ENCODE results near the gene VAV2. TPM values are rescaled to one million over a fixed set of nuclear protein-coding genes. Genes with fewer than 3 reads are reported as not detected.

Gene VAV2
- total and polyA plus RNA-seq, 7 donors: 3.8 to 23.3 (median 7.2) TPM

DNA sequence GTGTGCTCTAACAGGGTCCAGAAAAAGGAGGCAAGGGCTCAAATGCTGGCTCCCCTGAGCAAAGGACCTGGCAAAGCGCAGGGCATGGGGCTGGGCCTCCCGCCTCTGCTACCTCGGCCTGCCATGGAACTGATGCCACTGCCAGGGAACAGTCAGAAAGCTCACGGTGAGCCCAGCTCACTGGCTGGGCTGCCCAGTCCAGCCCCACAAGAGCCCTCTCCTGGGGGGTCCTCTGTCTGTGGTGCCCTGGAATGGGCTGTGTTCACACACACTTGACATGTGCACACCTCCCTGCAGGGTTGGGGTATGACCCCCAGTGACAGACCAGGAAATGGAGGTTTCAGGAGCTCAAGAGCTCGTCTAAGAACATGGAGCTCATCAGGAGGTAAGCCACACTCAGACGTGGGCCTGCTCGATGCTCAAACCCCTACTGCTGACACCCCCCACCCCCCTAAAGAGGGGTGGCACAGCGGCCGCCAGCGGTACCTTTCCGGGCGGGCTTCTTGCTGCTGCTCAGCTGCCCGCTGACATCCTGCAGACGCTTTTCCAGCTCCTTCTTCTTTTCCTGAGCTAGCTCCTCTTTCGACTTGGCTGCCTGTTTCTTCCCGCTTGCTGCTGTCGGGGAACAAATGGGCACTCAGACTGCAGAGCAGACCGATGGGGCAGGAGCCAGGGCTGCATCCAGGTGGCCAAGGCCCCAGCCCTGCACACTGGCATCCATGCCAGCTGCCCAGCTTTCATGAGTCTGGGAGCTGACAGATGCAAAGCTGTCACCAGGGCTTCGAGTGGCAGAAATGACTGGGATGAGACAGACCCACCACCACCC is 42.3 kb upstream of the VAV2 start:
- WGBS, 2 donors: 95% methylated on average over 19 of the region's 19 CpGs
- no peaks in the 10 kb centered on the region for H3K4me1 ChIP-seq
- peak; percentile 33 for DNase-seq
- TF ChIP-seq CTCF (IDR thresholded peaks at IDR 0.05) (no peak), EP300 (IDR thresholded peaks at IDR 0.05) (no peak), POLR2A (IDR thresholded peaks at IDR 0.05) (no peak), POLR2AphosphoS5 (IDR thresholded peaks at IDR 0.05) (no peak)
- no peaks in the 10 kb centered on the region for H3K27me3 ChIP-seq
- H3K27ac ChIP-seq: no peak overlapping the region
- H3K9me3 ChIP-seq: peaks cover 0 to 7% (median 2%) of the 10 kb centered on the region in 4 donors
- intact Hi-C loops (cut with DNase I): no loop called here
- peaks cover 32 to 97% (median 57%) of the 10 kb centered on the region in 4 donors for H3K36me3 ChIP-seq
- H3K4me3 ChIP-seq: no peak overlapping the region

DNA sequence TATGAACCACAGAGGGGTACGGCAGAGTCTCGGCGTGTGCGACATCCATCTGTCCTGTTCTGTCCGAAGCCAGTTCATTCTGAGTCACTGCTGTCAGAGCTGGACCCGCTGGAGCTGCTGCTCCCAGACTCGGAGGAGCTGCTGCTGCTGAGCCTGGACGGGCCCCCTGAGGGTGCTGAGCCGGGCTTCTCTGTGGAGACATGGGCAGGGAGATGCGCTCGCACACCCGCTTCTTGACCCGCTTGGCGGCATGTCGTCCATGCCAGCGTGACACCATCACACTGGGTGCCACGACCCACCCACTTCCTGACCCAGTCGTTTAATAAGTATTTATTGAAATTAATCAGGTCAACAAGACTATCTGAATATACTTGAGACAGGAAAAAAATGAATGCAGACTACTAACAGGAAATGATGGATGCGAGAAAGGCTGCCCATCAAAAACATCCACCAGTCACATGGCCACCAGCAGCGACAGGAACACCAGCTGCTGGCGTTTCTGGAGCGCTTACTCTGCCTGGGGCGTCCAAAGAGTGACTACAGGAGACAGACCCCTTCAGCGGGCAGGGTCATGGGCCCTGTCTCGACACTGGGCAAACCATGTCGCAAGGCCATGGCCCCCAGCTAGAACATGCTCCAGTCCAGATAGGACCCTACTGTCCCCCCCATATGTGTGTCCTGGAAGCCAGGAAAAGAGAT is 41.5 kb upstream of the VAV2 start:
- H3K27me3 ChIP-seq: no peaks in the 10 kb centered on the region
- H3K4me3 ChIP-seq: no peak overlapping the region
- TF ChIP-seq POLR2A (IDR thresholded peaks at IDR 0.05) (no peak), CTCF (IDR thresholded peaks at IDR 0.05) (no peak), EP300 (IDR thresholded peaks at IDR 0.05) (no peak), POLR2AphosphoS5 (IDR thresholded peaks at IDR 0.05) (no peak)
- 94 to 95% methylated on average over 26 of the region's 26 CpGs for WGBS, 2 donors
- DNase-seq: peak; percentile 52
- H3K9me3 ChIP-seq: peaks cover 0 to 7% (median 2%) of the 10 kb centered on the region in 4 donors
- peaks cover 32 to 97% (median 50%) of the 10 kb centered on the region in 4 donors for H3K36me3 ChIP-seq
- no peak overlapping the region for H3K27ac ChIP-seq
- H3K4me1 ChIP-seq: no peaks in the 10 kb centered on the region
- intact Hi-C loops (cut with DNase I): no loop called here

DNA sequence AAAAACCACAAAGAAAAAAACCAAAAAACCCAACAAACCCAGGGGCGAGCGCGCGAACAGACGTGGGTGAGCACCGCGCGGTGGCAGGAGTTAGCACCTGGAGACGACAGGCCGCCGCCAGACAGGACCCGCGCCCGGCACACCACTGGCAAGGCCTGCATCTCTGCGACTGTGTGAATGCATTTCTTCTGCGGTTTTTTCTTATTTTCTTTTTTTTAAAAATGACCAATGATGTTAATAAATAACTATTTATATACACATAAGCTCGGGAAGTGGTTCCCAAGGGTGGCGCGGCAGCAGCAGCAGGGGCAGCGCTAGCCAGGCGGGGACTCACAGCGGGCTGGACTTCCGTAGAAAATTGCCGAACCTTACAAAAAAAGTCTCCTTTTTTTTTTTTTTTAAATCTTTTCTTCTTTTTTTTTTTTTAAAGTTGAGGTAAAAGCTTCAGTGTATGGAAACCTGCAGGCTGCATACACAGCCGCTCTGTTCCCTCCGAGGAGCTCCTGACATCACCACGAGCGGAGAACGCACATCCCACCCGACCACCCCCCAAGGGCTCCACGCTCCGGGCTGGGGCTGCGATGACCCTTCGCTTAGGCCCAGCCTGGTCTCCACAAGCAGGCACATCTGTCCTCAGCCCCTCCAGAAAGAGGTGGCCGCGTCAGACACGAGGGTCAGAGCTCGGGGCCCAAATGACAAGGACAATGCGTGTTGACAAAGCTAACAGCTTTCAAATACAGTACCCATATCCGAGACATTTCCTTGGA is 40.5 kb upstream of the VAV2 start:
- 88 to 94% methylated on average over 40 of the region's 40 CpGs for WGBS, 2 donors
- TF ChIP-seq EP300 (IDR thresholded peaks at IDR 0.05): no peak
- no peak for TF ChIP-seq POLR2A (IDR thresholded peaks at IDR 0.05)
- no peak for TF ChIP-seq POLR2AphosphoS5 (IDR thresholded peaks at IDR 0.05)
- no peak for TF ChIP-seq CTCF (IDR thresholded peaks at IDR 0.05)
- intact Hi-C loops (cut with DNase I): no loop called here
- H3K9me3 ChIP-seq: peaks cover 0 to 3% (median 0%) of the 10 kb centered on the region in 4 donors
- peaks cover 32 to 97% (median 45%) of the 10 kb centered on the region in 4 donors for H3K36me3 ChIP-seq
- no peaks in the 10 kb centered on the region for H3K4me1 ChIP-seq
- H3K27ac ChIP-seq: no peak overlapping the region
- DNase-seq: peak; percentile 57
- no peaks in the 10 kb centered on the region for H3K27me3 ChIP-seq
- H3K4me3 ChIP-seq: no peak overlapping the region

DNA sequence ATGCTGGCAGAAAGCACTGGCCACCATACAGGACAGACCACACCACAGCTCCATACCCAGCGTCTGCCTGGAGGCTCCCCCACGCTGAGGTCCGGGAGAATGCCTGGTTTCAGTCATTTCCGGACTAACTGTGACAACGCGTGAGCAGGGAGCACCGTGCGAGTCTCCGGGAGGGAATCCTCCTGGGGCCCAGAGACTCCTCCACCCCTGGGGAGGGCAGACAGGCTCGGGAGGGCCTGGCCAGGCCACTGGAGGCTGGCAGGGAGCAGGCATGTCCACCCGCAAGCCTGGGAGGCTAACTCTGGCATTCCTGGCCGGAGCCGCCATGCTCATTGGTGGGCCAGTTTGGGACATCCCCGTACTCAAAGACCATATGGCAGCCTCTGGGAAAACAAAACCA is 39.7 kb upstream of the VAV2 start:
- Histone ChIP-seq H3K27me3 (no peaks in the 10 kb centered on the region), H3K4me1 (peaks cover 0 to under 1% (median under 1%) of the 10 kb centered on the region in 4 donors), H3K36me3 (peaks cover 32 to 96% (median 44%) of the 10 kb centered on the region in 4 donors), H3K4me3 (no peak overlapping the region), H3K27ac (no peak overlapping the region), H3K9me3 (no peaks in the 10 kb centered on the region)
- intact Hi-C loops (cut with DNase I): no loop called here
- DNase-seq: peak; percentile 40
- 94% methylated on average over 14 of the region's 14 CpGs for WGBS, 2 donors
- TF ChIP-seq EP300 (IDR thresholded peaks at IDR 0.05) (no peak), POLR2A (IDR thresholded peaks at IDR 0.05) (no peak), POLR2AphosphoS5 (IDR thresholded peaks at IDR 0.05) (no peak), CTCF (IDR thresholded peaks at IDR 0.05) (no peak)

All from sigmoid colon (tissue), 7 donors.